HG03439 (cell line): Measurements from ENCODE around the gene CSMD2.

Experiments used
- ATAC-seq: cut with Tn5 transposase; IDR thresholded peaks from one replicate; pipeline ENCODE4 v1.9.1; 2021; ENCODE audit warnings: mild to moderate bottlenecking, moderate library complexity; ENCODE audit not compliant: unreplicated experiment

CSMD2 gene

GRCh38 chr1:33660244-33660643 lies 504.8 kb downstream of the CSMD2 start:
- ATAC-seq: no peak

- ATAC-seq: no peak
Observed at GRCh38 chr1:33659641-33660040, 505.4 kb downstream of the CSMD2 start.

GRCh38 chr1:33657833-33658232 lies 507.2 kb downstream of the CSMD2 start:
- no peak for ATAC-seq

GRCh38 chr1:33656467-33657005 lies 508.5 kb downstream of the CSMD2 start:
- no peak for ATAC-seq

- no peak for ATAC-seq
Observed at GRCh38 chr1:33655496-33655895, 509.5 kb downstream of the CSMD2 start.

GRCh38 chr1:33654267-33654834 lies 510.7 kb downstream of the CSMD2 start:
- no peak for ATAC-seq

- no peak for ATAC-seq
Observed at GRCh38 chr1:33653226-33653625, 511.8 kb downstream of the CSMD2 start.

- ATAC-seq: no peak
Observed at GRCh38 chr1:33650708-33651107, 514.3 kb downstream of the CSMD2 start.

GRCh38 chr1:33649759-33650158 lies 515.3 kb downstream of the CSMD2 start:
- ATAC-seq: no peak

- ATAC-seq: no peak
Observed at GRCh38 chr1:33643216-33643615, 521.8 kb downstream of the CSMD2 start.

GRCh38 chr1:33641104-33641830 lies 523.8 kb downstream of the CSMD2 start:
- ATAC-seq: no peak

GRCh38 chr1:33640114-33640660 lies 524.8 kb downstream of the CSMD2 start:
- ATAC-seq: no peak

- no peak for ATAC-seq
Observed at GRCh38 chr1:33637846-33638440, 527.1 kb downstream of the CSMD2 start.

- no peak for ATAC-seq
Observed at GRCh38 chr1:33636209-33636608, 528.8 kb downstream of the CSMD2 start.

GRCh38 chr1:33635336-33636012 lies 529.6 kb downstream of the CSMD2 start:
- no peak for ATAC-seq

- ATAC-seq: no peak
Observed at GRCh38 chr1:33634806-33635205, 530.2 kb downstream of the CSMD2 start.

GRCh38 chr1:33634143-33634542 lies 530.9 kb downstream of the CSMD2 start:
- no peak for ATAC-seq

- no peak for ATAC-seq
Observed at GRCh38 chr1:33633019-33633801, 531.8 kb downstream of the CSMD2 start.

GRCh38 chr1:33630686-33631085 lies 534.3 kb downstream of the CSMD2 start:
- ATAC-seq: no peak

- ATAC-seq: no peak
Observed at GRCh38 chr1:33626801-33627200, 538.2 kb downstream of the CSMD2 start.
